ENCODE results near the gene RNPC3.

DNA sequence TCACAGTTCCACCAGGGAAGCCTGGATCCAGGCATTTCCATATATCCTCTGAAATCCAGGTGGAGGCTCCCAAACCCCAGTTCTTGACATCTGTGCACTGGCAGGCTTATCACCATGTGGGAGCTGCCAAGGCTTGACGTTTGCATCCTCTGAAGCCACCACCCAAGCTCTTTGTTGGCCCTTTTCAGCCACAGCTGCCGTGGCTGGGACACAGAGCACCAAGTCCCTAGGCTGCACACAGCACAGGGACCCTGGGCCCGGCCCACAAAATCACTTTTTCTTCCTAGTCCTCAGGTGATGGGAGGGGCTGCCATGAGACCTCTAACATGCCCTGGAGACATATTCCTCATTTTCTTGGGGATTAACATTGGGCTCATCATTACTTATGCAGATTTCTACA lies 22.3 kb downstream of the RNPC3 start:
- TF ChIP-seq POLR2AphosphoS5 (IDR thresholded peaks at IDR 0.05) = no peak
- TF ChIP-seq, protein P1, sequence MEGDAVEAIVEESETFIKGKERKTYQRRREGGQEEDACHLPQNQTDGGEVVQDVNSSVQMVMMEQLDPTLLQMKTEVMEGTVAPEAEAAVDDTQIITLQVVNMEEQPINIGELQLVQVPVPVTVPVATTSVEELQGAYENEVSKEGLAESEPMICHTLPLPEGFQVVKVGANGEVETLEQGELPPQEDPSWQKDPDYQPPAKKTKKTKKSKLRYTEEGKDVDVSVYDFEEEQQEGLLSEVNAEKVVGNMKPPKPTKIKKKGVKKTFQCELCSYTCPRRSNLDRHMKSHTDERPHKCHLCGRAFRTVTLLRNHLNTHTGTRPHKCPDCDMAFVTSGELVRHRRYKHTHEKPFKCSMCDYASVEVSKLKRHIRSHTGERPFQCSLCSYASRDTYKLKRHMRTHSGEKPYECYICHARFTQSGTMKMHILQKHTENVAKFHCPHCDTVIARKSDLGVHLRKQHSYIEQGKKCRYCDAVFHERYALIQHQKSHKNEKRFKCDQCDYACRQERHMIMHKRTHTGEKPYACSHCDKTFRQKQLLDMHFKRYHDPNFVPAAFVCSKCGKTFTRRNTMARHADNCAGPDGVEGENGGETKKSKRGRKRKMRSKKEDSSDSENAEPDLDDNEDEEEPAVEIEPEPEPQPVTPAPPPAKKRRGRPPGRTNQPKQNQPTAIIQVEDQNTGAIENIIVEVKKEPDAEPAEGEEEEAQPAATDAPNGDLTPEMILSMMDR (IDR thresholded peaks at IDR 0.05) = no peak
- no peak for TF ChIP-seq POLR2A (IDR thresholded peaks at IDR 0.05)
- TF ChIP-seq EP300 (IDR thresholded peaks at IDR 0.05; ENCODE audit: low read depth) = no peak
